Measurements from ENCODE around the gene TFB1M.

The TFB1M gene

DNA sequence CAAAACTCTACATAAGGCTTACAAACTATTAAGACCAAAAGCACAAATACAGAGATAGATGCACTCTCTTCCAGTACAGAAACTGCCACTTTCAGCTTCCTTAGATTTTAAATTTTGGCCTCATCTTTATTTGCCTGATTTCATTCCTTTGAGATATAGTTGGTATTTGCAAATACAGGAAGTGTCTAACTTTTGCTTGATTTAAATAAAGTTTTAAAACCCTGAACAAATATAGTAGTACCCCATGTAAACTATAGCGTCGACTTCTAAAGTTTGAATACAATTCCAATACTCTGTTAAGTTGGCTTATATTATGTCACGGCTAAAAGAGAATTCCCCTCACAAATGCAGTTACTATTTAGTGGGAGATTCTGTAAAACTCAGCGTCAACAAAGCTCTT, 51.6 kb downstream of the TFB1M start:
- no peak for DNase-seq

DNA sequence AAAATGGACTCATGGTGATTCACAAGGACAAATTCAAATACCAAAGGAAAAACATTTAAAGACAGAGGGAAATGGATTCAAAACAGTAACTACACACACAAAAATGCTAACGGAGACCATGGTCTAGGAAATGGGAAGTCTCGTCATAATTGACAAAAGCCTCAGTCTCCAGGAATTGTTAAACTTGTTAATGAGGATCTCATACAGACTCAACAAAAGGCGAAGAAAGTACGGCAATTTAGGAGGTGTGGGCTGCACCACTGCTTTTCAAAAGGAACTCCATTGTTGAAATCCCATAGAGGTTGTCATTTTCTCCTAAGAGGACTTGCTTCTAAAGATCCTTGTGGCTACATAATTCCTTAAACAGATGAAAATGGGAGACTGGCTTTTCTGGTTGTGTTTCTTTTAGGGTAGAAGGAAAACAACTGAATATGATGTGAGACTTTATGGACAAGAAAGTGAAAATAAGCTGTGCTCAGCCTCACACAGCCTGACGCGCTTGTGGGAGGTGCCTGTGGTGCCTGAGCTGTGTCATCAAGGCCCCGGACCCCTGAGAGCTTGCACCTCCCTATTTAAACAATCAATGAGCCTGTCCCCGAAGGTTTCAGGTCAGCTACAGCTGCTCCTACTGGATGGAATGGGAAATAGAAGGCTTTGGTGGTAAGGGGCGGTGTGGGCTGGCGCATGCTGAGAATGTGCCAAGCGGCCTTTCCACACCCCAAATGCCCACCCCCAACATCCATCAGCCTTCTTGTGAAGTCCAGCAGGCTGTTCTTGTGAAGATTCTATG, 53.0 kb downstream of the TFB1M start:
- no peak for DNase-seq

DNA sequence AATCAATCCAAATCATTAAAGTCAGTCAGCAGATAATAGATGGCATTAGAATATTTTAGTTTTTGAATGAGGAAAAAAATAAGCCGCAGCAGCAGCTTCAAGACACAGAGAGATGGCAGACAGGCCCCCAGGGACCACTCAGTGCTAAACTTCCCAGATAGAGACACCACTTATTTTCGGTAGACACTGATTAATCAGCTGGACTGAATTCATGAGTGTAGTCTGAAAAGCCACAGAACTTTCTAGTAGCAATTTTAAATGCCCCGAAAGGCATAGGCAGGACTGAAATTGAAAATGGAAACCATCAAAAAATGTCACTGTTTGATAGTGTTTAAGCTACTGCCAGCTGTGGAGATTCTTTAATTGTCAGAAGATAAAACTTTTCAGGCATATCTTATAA, 53.6 kb downstream of the TFB1M start:
- DNase-seq = no peak

DNA sequence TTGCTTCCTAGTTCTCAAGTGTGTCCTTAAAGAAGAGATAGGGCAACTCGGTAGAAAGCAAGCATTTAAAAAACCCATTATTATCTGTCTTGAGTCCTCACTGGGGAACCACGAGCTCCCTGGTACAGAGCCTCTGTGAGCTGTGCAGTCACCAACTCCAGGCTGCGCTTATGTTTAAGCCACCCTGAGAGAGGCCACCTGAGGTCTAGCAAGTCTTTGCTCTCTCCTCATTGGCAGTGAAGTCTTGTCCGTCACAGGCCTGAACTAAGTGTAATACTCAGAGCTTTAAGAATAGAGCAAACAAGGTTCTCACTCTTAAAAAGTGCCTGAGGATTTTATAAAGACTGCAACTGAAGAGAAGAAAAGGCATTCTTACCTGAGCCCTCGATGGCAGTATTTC, 54.4 kb downstream of the TFB1M start:
- DNase-seq = no peak

DNA sequence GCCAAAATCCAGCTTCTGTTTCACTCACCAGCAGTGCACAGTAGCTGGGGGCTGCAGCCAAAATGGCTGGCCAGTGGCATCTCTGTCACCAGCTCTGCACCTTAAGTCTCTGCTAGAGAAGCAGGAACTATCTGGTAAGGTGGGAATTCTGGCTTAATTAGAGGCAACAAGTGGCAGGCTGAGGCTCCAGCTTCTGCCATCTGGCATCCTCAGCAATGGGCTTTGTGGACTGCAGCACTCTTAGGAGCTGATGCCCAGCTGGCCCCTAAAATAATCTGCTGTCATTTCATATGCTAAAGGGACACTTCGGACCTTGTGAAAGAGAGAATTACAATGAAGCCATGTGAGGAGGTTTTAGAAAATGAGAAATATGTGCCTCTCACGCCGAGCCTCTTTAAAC, 55.1 kb downstream of the TFB1M start:
- DNase-seq = no peak

DNA sequence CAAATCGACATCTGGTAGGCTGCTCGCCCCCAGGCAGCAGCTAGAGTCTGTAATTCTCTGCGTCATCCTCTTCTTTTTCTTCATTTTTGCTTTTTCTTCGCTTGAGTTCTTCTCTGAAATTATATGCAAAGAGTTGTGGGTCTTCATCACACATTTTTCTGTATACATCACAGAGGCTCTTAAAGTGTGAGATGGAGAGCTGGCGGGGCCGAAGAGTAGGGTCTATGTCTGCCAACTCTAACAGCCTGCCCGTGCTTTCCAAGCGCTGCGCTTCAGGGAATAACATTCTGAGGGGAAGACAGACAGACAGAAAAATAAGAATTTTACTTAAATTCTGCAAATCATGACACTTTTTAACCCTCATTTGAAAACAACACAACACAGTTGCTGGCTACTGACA, 56.5 kb downstream of the TFB1M start:
- DNase-seq = no peak

DNA sequence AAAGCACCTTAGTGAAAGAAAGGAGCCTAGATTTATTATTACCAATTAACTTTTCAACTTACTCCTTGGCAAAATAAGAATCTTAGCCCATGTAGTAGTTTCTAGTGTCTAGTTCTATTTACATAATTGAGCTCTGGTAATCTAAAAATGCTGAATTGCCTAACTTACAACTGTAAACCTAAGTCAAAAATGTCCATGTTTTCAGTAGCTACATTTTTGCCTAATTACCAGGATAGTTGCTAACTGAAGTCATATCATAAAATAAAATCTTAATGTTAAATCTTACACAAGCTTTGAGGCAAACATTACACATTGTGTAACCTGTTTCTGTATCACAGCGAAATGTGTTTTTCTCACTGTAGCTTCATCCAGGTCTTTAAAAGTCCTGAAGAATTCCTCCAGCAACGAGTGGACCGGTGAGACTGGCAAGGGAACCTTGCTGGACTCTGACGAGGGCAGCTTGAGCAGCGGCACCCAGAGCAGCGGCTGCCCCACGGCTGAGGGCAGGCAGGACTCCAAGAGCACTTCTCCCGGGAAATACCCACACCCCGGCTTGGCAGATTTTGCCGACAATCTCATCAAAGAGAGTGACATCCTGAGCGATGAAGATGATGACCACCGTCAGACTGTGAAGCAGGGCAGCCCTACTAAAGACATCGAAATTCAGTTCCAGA, 58.0 kb downstream of the TFB1M start:
- DNase-seq = no peak

DNA sequence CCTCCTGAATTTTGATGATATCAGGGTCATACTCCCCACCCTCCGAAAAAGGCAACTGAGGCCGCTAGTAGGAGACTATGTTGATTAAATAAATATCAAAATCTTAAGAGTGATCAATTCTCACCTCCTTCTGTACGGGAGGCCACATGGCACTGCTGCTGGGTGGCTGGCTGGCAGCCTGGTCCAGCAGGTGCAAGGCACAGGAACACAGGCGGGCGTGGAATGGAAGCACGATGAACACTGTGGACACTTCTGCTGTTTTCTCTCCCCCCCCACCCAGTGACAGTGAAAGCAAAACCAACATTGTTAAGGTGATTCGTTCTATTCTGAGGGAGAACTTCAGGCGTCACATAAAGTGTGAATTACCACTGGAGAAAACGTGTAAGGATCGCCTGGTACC, 60.1 kb downstream of the TFB1M start:
- DNase-seq = no peak

DNA sequence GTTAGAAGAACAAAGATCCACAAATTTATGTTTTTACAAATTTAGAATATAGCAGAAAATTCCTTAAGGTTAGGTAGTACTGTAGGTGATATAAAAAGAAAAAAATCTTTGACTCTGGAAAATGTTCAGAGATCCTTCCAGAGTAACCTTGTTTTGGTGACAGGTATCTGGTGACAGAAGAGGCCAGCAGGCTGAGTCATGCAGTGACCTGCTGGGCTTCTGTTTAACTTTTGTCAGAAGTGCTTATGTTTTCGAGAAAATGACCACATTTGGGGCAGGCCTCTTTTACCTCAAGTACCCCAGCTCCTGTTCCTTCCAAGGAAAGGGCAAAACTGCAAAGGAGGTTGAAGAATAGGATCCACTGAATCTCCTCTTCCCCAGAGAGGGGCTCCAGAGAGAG, 60.9 kb downstream of the TFB1M start:
- no peak for DNase-seq

DNA sequence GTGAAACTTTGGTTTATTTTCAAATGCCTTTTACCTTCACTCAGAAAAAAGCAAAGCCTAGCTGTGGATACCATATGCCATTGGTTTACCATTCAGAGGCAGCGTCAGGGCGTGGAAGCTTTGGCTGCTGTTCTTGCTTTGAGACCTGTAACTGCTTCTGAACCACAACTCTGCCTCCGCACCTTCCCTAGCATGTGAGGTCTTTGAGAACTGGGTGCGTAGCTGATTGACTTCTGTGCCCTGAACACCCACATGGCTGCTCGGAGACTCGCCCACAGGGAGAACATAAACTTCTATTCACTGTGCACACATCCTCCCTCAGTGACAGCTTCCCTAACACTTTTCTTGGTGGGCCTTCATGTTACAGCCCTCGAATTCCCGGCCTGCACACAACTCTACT, 61.7 kb downstream of the TFB1M start:
- no peak for DNase-seq

DNA sequence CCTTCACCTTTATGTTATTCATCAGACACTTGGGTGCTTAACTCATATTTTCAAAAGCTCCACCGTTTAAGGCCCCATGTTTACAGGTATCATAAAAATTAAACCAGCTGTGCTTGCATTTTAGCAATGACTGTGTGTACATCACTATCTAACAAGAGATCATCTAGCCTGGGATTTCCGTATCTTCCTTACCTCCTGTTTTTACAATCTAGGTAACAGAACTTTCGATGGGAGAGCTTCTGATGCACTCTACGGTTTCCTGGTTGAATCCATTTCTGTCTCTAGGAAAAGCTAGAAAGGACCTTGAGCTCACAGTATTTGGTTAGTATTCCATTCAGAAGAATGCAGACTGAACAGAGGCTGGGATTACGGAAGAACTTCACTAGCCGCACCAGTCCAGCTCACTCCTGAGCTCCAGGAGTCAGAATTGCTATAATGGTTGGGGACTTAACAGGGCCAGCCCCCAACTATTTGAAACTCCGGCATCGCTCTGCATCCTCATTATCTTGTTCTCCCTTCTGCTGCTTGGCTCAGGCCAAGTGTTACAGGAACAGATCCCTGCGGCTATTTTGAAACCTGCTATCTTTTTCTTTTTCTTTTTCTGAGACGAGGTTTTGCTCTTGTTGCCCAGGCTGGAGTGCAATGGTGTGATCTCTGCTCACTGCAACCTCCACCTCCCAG, 63.4 kb downstream of the TFB1M start:
- DNase-seq = no peak

DNA sequence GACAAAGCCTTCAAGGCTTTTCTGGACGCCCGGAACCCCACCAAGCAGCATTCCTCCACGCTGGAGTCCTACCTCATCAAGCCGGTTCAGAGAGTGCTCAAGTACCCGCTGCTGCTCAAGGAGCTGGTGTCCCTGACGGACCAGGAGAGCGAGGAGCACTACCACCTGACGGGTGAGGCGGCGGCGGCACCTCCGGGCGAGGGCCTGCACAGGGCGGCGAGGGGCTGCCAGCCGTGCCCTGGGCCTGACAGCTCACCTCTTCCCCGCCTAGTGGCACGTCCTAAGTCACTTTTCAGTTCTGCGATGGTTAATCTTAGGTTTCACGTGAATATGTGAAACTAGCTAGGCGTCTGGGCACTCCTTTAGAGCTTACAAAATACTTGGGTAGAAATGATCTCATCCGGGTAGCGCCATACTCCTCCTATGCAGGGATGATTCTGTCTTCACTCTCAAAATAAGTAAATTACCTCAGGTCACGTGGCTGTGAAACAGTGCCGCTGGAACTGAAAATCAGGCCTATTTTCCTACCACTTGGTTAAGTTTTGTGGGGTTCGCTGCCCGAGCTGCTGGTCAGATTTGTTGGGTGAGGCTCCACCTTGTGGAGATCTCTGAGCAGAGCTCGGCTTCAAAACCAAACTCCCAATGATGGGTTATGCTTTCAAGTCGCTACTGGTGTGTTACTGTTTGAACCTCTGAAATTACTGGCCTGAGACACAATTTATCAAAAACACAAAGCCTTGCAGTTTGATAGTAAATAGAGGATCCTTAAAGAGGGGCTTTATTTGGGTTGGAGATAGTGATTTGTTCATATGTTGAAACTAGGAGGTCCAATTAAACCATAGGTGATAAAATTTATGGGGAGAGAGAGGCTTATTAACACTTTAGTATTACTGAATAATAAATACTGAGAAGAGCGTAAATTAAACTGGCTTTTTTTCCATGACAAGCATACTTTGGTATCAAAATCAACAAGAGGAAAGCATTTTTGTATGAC, 66.0 kb downstream of the TFB1M start:
- DNase-seq = no peak

DNA sequence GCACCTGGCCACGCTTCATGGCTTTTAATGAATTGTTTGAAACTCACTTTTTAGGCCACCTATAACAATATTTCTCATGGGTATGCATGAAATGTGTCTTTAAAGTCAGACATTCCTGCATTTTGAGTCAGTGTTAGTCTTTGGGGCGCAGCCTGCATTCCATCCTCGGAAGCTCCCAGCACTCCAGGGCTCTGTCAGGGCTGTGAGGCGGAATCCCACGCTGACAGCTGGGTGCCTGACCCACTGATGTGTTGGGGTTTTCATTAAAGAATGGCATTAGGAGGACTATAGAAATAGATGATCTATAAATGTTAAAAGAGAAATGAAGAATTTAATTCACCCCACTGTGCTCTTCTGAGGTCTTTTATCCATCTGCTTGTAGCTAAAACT, 66.7 kb downstream of the TFB1M start:
- DNase-seq = no peak

DNA sequence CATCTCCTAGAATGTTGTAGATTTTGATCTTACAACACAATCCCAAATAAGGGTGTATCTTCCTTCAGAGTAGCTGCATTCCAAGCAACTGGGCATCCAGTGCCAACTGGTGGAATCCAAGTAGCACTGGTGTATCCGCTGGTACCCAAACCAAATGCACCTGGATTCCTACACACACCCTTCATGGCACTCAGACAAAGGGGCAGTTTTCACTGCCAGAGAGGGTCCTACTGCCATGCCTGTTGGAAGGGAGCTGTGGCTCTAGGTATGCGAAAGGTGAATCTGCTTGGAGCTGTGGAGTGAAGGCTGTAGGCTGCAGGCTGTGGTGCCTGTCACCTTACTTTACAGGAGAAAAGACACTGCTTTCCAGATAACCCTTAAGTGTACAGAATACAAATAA, 67.5 kb downstream of the TFB1M start:
- DNase-seq = no peak

DNA sequence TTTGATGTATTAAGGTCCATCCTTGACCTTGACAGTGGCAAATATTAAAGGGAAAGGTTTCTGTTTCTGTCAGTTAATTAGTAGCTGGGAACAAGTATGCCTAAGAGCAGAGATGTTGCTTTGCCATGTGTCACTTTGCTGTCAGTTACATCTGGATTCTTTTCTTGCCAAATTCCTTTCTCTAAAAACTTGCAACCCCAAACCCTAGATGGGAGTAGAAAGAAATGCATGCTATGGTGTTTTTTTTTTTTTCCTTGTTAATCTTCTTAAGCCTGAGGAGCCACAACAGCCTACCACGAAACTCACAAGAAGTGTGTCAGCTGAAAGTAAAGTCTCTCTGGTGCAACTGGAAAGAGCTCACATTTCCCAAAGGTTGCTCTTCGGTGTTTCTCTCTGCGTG, 68.5 kb downstream of the TFB1M start:
- DNase-seq = no peak

DNA sequence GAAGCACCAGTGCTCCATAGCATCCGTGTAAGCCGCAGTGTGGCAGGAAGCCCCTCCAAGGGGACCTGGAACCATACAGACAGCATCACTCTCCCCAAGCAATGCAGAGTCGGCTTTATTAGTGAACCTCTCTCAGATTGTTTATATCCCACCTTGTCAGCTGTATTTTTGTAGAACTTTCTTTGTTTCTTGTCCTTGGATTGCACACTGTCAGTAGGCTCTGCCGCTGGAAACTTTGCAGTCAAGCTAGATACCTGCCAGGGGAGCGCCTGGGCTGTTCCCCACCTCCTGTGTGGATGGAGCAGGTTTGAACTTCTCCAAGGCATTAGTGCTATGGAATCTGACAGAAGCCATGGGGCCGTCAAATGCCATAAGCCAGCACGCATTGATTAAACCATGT, 69.1 kb downstream of the TFB1M start:
- no peak for DNase-seq

DNA sequence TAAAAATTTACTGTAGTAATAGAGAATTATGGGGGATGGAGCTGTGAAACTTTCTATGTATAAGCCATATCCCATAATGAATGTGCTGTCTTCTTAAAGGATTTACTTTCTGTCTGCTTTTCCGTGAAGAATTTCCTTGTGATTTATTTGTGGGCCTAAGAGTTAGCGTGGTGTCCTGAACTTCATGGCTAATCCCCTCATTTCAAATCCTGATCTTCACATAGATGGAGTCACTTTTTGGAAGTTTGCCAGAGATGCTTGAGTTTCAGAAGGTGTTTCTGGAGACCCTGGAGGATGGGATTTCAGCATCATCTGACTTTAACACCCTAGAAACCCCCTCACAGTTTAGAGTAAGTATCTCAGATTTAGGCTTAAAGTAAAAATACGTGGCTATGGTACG, 69.8 kb downstream of the TFB1M start:
- no peak for DNase-seq

DNA sequence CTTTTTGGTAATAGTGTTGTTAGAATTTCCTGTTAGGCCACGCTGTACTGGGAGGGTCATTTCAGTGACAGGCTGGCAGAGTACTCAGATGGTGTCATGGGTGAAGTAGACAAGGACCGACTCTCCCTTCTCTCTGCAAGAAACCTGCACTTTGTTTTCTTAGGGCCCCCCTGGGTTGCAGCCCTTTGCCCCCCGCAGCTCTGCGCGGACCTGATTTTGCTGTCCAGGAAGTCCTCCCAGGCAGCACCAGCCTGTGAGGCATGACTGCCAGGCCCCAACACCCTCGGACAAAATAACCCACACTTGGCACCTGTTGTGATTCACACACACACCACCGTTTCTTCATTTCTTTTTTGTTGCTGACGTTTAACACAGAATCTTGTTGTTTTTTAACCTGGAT, 72.3 kb downstream of the TFB1M start:
- DNase-seq = no peak

DNA sequence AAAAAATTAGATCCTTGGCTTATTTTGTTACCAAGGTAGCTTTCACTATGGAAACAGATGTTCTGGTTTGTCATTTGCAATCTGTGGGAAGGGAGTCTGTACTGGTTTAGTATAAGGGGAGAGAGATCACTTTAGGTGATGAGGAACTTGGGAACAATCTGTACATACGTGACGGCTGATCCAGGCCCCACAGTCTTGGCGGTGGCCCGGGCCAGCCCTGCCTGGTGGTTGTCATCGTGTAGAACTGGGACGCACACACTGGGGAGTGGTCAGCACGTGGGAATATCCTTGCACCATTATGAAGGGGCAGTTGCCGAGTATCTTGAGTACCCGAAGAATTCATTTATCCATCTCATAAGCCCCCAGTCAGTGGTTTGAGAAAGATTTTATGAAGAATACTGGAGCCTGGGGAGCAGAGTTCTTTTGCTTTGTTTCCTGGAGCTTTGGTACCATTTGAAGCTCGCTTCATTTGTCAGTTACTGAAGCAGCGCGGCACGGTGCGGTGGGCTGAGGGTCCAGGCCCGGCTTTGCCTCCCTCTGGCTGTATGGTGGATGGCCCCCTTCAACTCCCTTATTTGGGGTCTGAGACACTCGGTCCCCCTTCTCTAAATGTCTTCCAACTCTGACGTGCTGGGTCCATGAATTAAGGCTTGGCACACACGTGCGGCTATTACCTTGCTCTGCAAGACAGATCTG, 73.2 kb downstream of the TFB1M start:
- no peak for DNase-seq

DNA sequence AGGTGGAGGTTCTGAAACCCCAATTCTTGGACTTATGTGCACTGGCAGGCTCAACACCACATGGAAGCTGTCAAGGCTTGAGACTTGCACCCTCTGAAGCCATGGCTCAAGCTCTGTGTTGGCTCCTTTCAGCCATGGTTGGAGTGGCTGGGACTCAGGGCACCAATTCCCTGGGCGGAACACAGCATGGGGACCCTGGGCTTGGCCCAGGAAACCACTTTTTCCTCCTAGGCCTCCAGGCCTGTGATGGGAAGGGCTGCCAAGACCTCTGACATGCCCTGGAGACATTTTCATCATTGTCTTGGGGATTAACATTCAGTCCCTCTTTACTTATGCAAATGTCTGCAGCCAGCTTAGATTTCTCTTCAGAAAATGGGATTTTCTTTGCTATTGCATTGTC, 76.7 kb downstream of the TFB1M start:
- no peak for DNase-seq

DNA sequence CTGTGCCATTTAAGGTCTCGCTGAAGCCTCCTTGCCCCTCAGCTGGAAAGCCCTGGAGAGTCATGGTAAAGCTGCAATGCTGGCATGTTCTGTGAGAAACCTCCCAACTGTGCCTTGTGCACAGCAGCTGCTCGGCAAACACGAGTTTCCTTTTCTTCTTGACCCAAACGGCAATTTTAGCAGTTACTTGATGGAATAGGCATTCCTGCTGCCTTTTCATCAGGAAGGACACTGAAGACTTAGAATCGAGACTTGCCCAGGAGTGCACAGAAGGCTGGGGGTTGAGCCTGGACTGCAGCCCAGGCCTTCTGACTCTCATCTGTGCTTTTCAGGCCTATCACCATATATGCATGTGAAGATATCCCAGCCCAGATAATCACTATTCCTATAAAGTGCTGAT, 79.2 kb downstream of the TFB1M start:
- DNase-seq = no peak

DNA sequence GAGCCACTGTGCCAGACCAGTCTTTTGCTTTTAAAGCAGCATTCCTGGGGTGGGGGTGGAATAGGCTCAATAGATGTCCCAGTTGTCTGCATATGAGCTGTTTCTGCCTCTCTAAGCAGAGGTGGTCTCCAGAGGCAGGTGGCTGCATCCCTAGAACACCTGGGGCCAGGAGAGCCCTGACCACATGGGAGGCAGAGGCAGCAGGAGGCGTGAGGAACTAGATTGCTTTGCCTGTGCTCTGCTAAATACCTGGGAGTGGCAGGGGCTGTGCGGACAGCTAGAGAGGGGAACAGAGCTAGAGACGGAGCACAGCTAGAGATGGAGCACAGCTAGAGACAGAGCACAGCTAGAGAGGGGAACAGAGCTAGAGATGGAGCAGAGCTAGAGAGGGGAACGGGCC, 79.6 kb downstream of the TFB1M start:
- DNase-seq = no peak
